ENCODE data around the gene MRPL4.
"Not testable (repeated sequence)": the region's sequence is repeated elsewhere in the genome, so short reads cannot be mapped to it uniquely, and the experiment has no call there.

DNA sequence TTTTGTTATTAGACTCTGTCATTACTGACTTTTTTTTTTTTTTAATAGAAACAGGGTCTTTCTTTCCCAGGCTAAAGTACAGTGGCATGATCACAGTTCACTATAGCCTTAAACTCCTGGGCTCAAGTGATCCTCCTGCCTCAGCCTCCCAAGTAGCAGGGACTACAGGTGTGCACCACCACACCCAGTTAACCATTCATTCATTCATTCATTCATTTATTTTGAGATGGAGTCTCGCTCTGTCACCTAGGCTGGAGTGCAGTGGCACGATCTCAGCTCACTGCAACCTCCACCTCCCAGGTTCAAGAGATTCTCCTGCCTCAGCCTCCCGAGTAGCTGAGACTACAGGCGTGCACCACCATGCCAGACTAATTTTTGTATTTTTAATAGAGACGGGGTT is 30.0 kb downstream of the MRPL4 start:
- TF ChIP-seq, protein P1, sequence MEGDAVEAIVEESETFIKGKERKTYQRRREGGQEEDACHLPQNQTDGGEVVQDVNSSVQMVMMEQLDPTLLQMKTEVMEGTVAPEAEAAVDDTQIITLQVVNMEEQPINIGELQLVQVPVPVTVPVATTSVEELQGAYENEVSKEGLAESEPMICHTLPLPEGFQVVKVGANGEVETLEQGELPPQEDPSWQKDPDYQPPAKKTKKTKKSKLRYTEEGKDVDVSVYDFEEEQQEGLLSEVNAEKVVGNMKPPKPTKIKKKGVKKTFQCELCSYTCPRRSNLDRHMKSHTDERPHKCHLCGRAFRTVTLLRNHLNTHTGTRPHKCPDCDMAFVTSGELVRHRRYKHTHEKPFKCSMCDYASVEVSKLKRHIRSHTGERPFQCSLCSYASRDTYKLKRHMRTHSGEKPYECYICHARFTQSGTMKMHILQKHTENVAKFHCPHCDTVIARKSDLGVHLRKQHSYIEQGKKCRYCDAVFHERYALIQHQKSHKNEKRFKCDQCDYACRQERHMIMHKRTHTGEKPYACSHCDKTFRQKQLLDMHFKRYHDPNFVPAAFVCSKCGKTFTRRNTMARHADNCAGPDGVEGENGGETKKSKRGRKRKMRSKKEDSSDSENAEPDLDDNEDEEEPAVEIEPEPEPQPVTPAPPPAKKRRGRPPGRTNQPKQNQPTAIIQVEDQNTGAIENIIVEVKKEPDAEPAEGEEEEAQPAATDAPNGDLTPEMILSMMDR (conservative IDR thresholded peaks at IDR 0.05; ENCODE audit: low read length), result not testable (repeated sequence)
- not testable (repeated sequence) for TF ChIP-seq EZH2phosphoT487 (IDR thresholded peaks at IDR 0.05; ENCODE audit: borderline replicate concordance, low read depth, low read length)
